ENCODE results near the gene GMNC. TPM values are rescaled to one million over a fixed set of nuclear protein-coding genes. Genes with fewer than 3 reads are reported as not detected.
"Not testable (repeated sequence)": the region's sequence is repeated elsewhere in the genome, so short reads cannot be mapped to it uniquely, and the experiment has no call there.

Gene GMNC
- total and polyA plus RNA-seq, 9 donors, result 0.09 to 0.14 (median 0.11) TPM; not detected in 3

DNA sequence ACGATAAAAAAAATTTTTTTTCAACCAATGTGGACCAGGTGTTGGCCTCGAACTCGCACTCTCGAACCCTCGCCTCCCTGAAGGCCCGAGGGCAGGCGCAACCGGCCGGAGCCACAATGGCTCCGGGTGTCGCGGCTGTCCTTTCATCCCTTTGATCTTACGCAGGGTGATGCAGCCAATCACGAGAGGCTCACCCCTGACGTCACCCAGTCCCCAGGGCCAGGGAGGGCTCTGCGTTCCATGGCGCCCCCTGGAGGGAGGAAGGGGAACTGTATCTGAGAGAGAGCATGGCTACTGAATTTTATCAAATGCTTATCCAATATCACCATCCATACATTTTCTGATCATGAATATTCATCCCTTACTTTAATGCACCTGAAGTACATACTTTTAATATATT is 15.4 kb upstream of the GMNC start:
- no peaks in the 10 kb centered on the region for H3K36me3 ChIP-seq (ENCODE audit: control insufficient read depth, insufficient read depth, low read length)
- H3K4me3 ChIP-seq (ENCODE audit: low read length), result no peak overlapping the region
- no peaks in the 10 kb centered on the region for H3K4me1 ChIP-seq (ENCODE audit: control insufficient read depth, insufficient read depth, low read length)
- H3K9me3 ChIP-seq (replicated peaks; ENCODE audit: control insufficient read depth, low read depth, low read length), result no peaks in the 10 kb centered on the region
- no peak overlapping the region for H3K27ac ChIP-seq (ENCODE audit: low read length)
- DNase-seq, result no peak
- H3K27me3 ChIP-seq (ENCODE audit: control insufficient read depth, insufficient read depth, low read length), result no peaks in the 10 kb centered on the region
- no CpG with 5 or more reads among the region's 17 CpGs for WGBS (ENCODE audit: insufficient coverage)

DNA sequence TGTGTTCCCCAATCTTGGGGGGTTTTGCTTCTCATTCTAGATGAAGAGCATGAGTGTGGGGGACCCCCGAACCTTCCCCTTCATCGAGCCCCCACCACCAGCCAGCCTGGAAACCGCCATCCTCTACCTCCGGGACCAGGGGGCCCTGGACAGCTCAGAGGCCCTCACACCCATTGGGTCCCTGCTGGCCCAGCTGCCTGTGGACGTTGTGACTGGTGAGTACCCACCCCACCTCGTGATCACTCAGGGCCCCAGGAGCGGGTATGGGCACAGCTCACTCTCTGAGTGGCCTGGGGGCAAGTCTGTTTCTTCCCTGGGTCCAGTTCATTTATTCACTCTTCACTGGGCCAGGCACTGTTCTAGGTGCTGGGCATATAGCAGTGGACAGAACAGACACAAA is 13.9 kb upstream of the GMNC start:
- not testable (repeated sequence) for H3K27ac ChIP-seq (ENCODE audit: low read length); H3K4me1 ChIP-seq (ENCODE audit: control insufficient read depth, insufficient read depth, low read length); H3K4me3 ChIP-seq (ENCODE audit: low read length); H3K9me3 ChIP-seq (replicated peaks; ENCODE audit: control insufficient read depth, low read depth, low read length); DNase-seq; H3K36me3 ChIP-seq (ENCODE audit: control insufficient read depth, insufficient read depth, low read length); H3K27me3 ChIP-seq (ENCODE audit: control insufficient read depth, insufficient read depth, low read length)
- WGBS (ENCODE audit: insufficient coverage), result 100% methylated on average over 1 of the region's 7 CpGs

DNA sequence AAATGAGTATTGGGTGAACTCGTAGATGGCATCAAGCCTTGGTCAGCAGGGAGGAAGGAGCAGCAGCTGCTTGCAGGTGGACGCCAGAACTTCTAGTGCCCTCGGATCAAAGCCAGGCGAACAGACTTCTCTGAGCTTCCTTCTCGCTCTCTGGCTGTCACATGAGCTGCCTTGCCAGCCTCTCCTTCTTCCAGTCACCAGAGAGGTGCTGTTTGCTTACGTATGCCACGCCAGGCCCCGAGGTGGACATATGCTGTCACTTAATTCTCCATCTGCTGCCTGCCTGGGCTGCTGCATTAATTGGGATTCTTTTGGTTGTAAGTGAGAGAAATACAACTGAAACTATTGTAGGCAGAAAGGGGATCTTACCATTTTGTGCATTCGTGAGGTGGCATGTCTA is 12.6 kb upstream of the GMNC start:
- H3K27me3 ChIP-seq (ENCODE audit: control insufficient read depth, insufficient read depth, low read length); H3K9me3 ChIP-seq (replicated peaks; ENCODE audit: control insufficient read depth, low read depth, low read length); H3K4me3 ChIP-seq (ENCODE audit: low read length); H3K36me3 ChIP-seq (ENCODE audit: control insufficient read depth, insufficient read depth, low read length); DNase-seq; H3K27ac ChIP-seq (ENCODE audit: low read length); H3K4me1 ChIP-seq (ENCODE audit: control insufficient read depth, insufficient read depth, low read length): not testable (repeated sequence)
- 83% methylated on average over 1 of the region's 9 CpGs for WGBS (ENCODE audit: insufficient coverage)

DNA sequence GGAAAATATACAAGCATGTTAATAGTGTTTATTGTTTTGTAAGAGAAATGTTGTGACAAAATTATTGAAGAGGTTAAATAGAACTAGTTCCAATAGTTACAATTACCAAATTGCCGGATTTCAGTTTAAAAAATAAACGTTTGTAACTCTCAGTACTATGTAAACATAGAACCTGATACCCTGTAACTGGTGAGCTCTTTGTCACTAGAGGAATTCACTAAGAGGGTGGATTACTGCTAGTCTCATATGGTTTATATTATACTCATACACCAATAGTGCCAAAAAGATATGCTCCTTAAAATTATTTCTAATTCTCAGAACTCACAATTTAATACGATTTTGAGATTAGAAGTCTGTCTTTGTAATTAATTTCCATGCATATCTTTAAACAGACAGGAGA is 7.6 kb upstream of the GMNC start:
- Histone ChIP-seq H3K27me3 (ENCODE audit: control insufficient read depth, insufficient read depth, low read length) (no peaks in the 10 kb centered on the region), H3K9me3 (replicated peaks; ENCODE audit: control insufficient read depth, low read depth, low read length) (no peaks in the 10 kb centered on the region), H3K27ac (ENCODE audit: low read length) (no peak overlapping the region), H3K4me3 (ENCODE audit: low read length) (no peak overlapping the region), H3K4me1 (ENCODE audit: control insufficient read depth, insufficient read depth, low read length) (no peaks in the 10 kb centered on the region), H3K36me3 (ENCODE audit: control insufficient read depth, insufficient read depth, low read length) (no peaks in the 10 kb centered on the region)
- WGBS (ENCODE audit: insufficient coverage), result no CpG with 5 or more reads among the region's 3 CpGs
- no peak for DNase-seq

DNA sequence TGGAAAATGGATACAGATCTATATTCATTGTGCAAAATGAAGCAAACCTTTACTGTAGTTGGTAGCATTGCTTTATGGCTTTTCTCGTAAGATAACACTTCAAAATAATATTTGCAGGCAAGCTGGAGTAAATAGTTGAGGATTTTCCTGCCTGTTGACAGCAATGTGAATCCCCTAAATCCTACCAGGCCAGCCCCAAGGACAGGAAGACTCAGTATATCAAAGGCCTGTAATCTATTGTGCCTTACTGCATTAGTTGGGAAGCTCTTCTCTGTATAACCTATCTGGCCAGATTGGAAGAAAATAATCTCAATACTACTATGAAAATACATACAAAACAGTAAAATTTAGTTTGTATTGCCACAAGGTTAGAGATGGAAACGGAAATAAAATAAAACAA is 4.6 kb upstream of the GMNC start:
- no peaks in the 10 kb centered on the region for H3K9me3 ChIP-seq (replicated peaks; ENCODE audit: control insufficient read depth, low read depth, low read length)
- peaks cover 6% of the 10 kb centered on the region for H3K27me3 ChIP-seq (ENCODE audit: control insufficient read depth, insufficient read depth, low read length)
- no peak overlapping the region for H3K4me3 ChIP-seq (ENCODE audit: low read length)
- no peaks in the 10 kb centered on the region for H3K4me1 ChIP-seq (ENCODE audit: control insufficient read depth, insufficient read depth, low read length)
- no peak for DNase-seq
- no peak overlapping the region for H3K27ac ChIP-seq (ENCODE audit: low read length)
- H3K36me3 ChIP-seq (ENCODE audit: control insufficient read depth, insufficient read depth, low read length), result no peaks in the 10 kb centered on the region
- no CpG with 5 or more reads among the region's 2 CpGs for WGBS (ENCODE audit: insufficient coverage)

DNA sequence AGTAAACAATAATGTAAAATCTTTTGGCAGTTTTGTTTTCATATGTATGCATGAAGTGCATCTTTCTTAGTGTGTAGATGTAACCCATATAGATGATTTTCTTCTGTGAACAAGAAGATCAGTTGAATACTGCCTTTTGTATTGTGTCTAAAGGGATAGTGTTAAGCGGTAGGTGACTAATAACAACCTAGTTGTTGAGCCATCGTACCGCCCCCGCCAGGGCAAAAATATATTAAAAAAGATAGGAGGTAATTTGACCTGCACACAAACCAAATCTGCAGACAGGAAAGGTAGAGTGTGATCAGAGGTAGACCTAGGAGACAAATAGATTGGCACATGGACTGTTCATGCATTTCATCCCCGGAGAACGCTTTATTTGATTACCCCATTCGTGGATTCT is 3.3 kb upstream of the GMNC start:
- no peak overlapping the region for H3K27ac ChIP-seq (ENCODE audit: low read length)
- no peaks in the 10 kb centered on the region for H3K4me1 ChIP-seq (ENCODE audit: control insufficient read depth, insufficient read depth, low read length)
- 15% methylated on average over 4 of the region's 7 CpGs for WGBS (ENCODE audit: insufficient coverage)
- no peak overlapping the region for H3K4me3 ChIP-seq (ENCODE audit: low read length)
- H3K36me3 ChIP-seq (ENCODE audit: control insufficient read depth, insufficient read depth, low read length), result no peaks in the 10 kb centered on the region
- H3K27me3 ChIP-seq (ENCODE audit: control insufficient read depth, insufficient read depth, low read length), result peaks cover 6% of the 10 kb centered on the region
- no peak for DNase-seq
- no peaks in the 10 kb centered on the region for H3K9me3 ChIP-seq (replicated peaks; ENCODE audit: control insufficient read depth, low read depth, low read length)

DNA sequence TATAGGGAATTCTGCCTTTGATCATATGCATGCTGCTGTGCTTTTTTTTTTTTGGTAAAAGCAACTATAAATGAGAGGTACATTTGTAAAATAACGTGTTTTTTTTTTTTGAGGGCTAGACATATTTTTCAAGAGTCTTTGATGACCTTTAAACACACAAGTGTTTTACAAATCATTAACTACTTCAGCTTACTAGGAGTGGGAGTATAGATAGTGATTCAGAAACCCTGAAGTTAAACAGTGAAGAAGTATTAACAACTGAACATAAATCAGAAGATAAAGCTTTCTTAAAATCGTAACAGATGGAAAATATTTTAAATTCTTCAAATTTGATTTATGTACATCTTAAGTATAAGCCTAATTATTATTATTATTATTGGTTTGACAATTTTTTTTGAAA is 2.9 kb upstream of the GMNC start:
- no peaks in the 10 kb centered on the region for H3K9me3 ChIP-seq (replicated peaks; ENCODE audit: control insufficient read depth, low read depth, low read length)
- no peak overlapping the region for H3K4me3 ChIP-seq (ENCODE audit: low read length)
- H3K4me1 ChIP-seq (ENCODE audit: control insufficient read depth, insufficient read depth, low read length), result no peaks in the 10 kb centered on the region
- no peaks in the 10 kb centered on the region for H3K36me3 ChIP-seq (ENCODE audit: control insufficient read depth, insufficient read depth, low read length)
- DNase-seq, result no peak
- H3K27ac ChIP-seq (ENCODE audit: low read length), result no peak overlapping the region
- peaks cover 6% of the 10 kb centered on the region for H3K27me3 ChIP-seq (ENCODE audit: control insufficient read depth, insufficient read depth, low read length)
- no CpG with 5 or more reads among the region's 2 CpGs for WGBS (ENCODE audit: insufficient coverage)

DNA sequence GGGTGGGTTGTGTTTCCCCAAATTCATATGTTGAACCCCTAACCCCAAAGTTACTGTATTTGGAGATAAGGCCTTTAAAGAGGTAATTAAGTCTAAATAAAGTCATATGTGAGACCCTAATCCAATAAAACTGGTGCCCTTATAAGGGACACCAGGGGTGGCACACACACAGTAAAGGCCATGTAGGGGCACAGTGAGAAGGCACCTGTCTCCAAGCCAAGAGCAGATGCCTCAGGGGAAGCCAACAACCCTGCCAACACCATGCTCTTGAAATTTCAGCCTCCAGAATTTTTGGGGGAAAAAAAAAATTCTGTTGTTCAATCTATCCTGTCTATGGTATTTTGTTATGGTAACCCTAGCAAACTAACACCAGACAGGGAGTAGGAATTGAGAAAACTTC is 1.5 kb upstream of the GMNC start:
- H3K27ac ChIP-seq (ENCODE audit: low read length), result no peak overlapping the region
- DNase-seq, result no peak
- H3K9me3 ChIP-seq (replicated peaks; ENCODE audit: control insufficient read depth, low read depth, low read length), result no peaks in the 10 kb centered on the region
- H3K27me3 ChIP-seq (ENCODE audit: control insufficient read depth, insufficient read depth, low read length), result peaks cover 6% of the 10 kb centered on the region
- H3K36me3 ChIP-seq (ENCODE audit: control insufficient read depth, insufficient read depth, low read length), result no peaks in the 10 kb centered on the region
- no peaks in the 10 kb centered on the region for H3K4me1 ChIP-seq (ENCODE audit: control insufficient read depth, insufficient read depth, low read length)
- H3K4me3 ChIP-seq (ENCODE audit: low read length), result no peak overlapping the region

DNA sequence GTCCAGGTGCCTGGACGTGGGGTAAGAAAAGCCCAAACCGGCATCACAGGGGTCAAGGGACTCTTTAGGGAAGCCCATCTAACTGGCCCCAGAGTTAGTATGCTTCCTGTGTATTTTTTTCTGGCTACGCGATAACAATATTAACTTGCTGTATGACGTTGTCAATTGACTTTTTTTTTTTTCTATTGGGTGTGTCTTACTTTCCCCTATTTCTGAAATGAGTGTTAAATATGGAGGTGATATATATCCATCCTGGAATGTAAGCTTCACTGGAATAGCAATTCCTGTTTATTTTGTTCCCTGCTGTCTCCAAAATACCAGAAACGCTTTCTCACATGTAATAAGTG is 598 bp upstream of the GMNC start:
- DNase-seq, result no peak
- H3K27ac ChIP-seq (ENCODE audit: low read length), result no peak overlapping the region
- no peaks in the 10 kb centered on the region for H3K4me1 ChIP-seq (ENCODE audit: control insufficient read depth, insufficient read depth, low read length)
- 0% methylated on average over 2 of the region's 6 CpGs for WGBS (ENCODE audit: insufficient coverage)
- no peaks in the 10 kb centered on the region for H3K36me3 ChIP-seq (ENCODE audit: control insufficient read depth, insufficient read depth, low read length)
- H3K9me3 ChIP-seq (replicated peaks; ENCODE audit: control insufficient read depth, low read depth, low read length), result no peaks in the 10 kb centered on the region
- peaks cover 6% of the 10 kb centered on the region for H3K27me3 ChIP-seq (ENCODE audit: control insufficient read depth, insufficient read depth, low read length)
- H3K4me3 ChIP-seq (ENCODE audit: low read length), result peak overlapping the region; percentile 30

DNA sequence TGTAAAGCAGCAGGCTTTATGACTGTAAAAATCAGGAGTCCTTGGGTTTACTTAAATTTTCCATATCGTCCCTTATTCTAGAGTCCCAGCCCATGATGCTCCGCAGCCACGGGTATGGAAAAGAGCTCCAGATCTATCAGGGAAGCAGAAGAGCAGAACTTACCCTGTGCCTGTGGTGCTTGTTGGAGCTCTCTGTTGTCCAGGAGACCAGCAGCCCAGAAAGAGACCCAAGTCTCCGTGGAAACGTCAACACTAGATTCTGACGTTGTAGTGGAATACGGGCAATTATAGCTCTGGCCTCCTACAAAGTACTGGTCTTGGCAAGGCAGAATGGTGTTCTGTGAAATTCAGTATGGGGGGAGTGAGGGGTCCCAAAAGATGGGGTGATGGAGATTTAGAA is 2.0 kb downstream of the GMNC start:
- peak; percentile 26 for DNase-seq
- Histone ChIP-seq H3K4me1 (ENCODE audit: control insufficient read depth, insufficient read depth, low read length) (no peaks in the 10 kb centered on the region), H3K36me3 (ENCODE audit: control insufficient read depth, insufficient read depth, low read length) (no peaks in the 10 kb centered on the region), H3K4me3 (ENCODE audit: low read length) (no peak overlapping the region), H3K9me3 (replicated peaks; ENCODE audit: control insufficient read depth, low read depth, low read length) (no peaks in the 10 kb centered on the region), H3K27ac (ENCODE audit: low read length) (no peak overlapping the region), H3K27me3 (ENCODE audit: control insufficient read depth, insufficient read depth, low read length) (peaks cover 6% of the 10 kb centered on the region)
- WGBS (ENCODE audit: insufficient coverage), result 57% methylated on average over 6 of the region's 7 CpGs

DNA sequence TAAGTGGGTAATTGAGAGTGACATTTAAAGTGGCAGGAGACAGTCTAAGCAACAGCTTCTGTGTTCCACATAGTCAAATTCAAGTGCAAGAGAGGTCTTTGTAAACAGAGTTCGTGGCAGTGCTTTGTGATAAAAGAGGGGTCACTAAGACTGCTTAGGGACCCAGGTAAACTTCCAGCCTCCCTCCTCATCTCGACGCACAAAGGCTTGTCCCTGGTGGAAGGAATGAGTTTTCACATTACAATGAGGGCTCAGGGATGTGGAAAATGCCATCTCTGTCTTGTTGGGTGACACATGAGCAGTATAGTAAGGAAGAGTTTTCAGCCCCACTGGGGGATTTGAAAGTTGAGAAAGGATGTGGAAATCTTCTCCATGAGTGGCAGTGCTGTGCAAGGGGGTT is 7.3 kb downstream of the GMNC start:
- Histone ChIP-seq H3K9me3 (replicated peaks; ENCODE audit: control insufficient read depth, low read depth, low read length) (no peaks in the 10 kb centered on the region), H3K4me1 (ENCODE audit: control insufficient read depth, insufficient read depth, low read length) (no peaks in the 10 kb centered on the region), H3K36me3 (ENCODE audit: control insufficient read depth, insufficient read depth, low read length) (no peaks in the 10 kb centered on the region), H3K27me3 (ENCODE audit: control insufficient read depth, insufficient read depth, low read length) (no peaks in the 10 kb centered on the region), H3K4me3 (ENCODE audit: low read length) (no peak overlapping the region), H3K27ac (ENCODE audit: low read length) (no peak overlapping the region)
- no peak for DNase-seq
- WGBS (ENCODE audit: insufficient coverage), result no CpG with 5 or more reads among the region's 3 CpGs

Data from muscle of leg (tissue), 11 donors.